Small intestine (tissue), 4 donors: Measurements from ENCODE around the gene SPP1. TPM values are rescaled to one million over a fixed set of nuclear protein-coding genes. Genes with fewer than 3 reads are reported as not detected.

ENCODE experiments used
- polyA plus RNA-seq, 4 donors: library from polyadenylated mRNA; stranded (reverse) in 3 of 4; unstranded in 1 of 4; fragments of 200-250 nt in 3 of 4; fragments of 120-200 nt in 1 of 4; gene quantifications; one replicate each; pipeline versions ENCODE4 v1.2.1 to v1.2.3, GENCODE V29; 2013
- donor health status: healthy with polysubstance abuse.
- donor health status: Bipolar disorder and iron deficiency.
- donor health status: healthy.

Gene SPP1
- polyA plus RNA-seq, 4 donors, result 2.2 to 12.8 (median 3.5) TPM

Other genes with a start within 250 kb of the SPP1 start
- under 1 TPM in 1 of 4 donors, not detected in 3; 0.04 TPM for gene IBSP, start 176.2 kb upstream of the SPP1 start, polyA plus RNA-seq
- under 1 TPM in 1 of 4 donors, not detected in 3; 0.01 TPM for gene MEPE, start 142.7 kb upstream of the SPP1 start, polyA plus RNA-seq
- gene PKD2, start 31.9 kb downstream of the SPP1 start, polyA plus RNA-seq, result 10 to 100 TPM in 1 of 4 donors, 1 to 10 TPM in 3; 2.4 to 21.7 (median 5.1) TPM
- gene ABCG2, start 182.9 kb downstream of the SPP1 start, polyA plus RNA-seq, result 10 to 100 TPM in 3 of 4 donors, 1 to 10 TPM in 1; 6.5 to 37.6 (median 23.6) TPM